D721Med (cell line): ENCODE results near the gene PALM2AKAP2.
"Not testable (repeated sequence)": the region's sequence is repeated elsewhere in the genome, so short reads cannot be mapped to it uniquely, and the experiment has no call there.

ENCODE experiments used
- DNase-seq: peaks from one replicate; pipeline ENCODE4 v3.0.0; 2011; ENCODE audit warnings: low spot score; ENCODE audit not compliant: insufficient read length
- FAIRE-seq: peaks from 2 replicates; lab custom pipeline; 2011; peaks lifted over from hg19 to GRCh38; lab: Jason Lieb, UNC
- CTCF ChIP-seq: IDR thresholded peaks from 2 replicates; pipeline ENCODE4 v1.5.1; 2012; ENCODE audit warnings: mild to moderate bottlenecking, control low read depth; ENCODE audit not compliant: insufficient read depth; ENCODE audit errors: missing control alignments

The PALM2AKAP2 gene

GRCh38 chr9:109817846-109818472, 38.0 kb downstream of the PALM2AKAP2 start:
- peak; percentile 87 for TF ChIP-seq CTCF
- FAIRE-seq: no peak
- no peak for DNase-seq

- no peak for TF ChIP-seq CTCF
- DNase-seq (no peak), FAIRE-seq (no peak)
These were observed 41.7 kb downstream of the PALM2AKAP2 start for GRCh38 chr9:109821711-109822110.

GRCh38 chr9:109825383-109825782, 45.4 kb downstream of the PALM2AKAP2 start:
- not testable (repeated sequence) for DNase-seq, FAIRE-seq

- no peak for TF ChIP-seq CTCF
- no peak for FAIRE-seq
- DNase-seq: no peak
These were observed 46.6 kb downstream of the PALM2AKAP2 start for GRCh38 chr9:109826559-109826958.

- no peak for FAIRE-seq
These were observed 48.3 kb downstream of the PALM2AKAP2 start for GRCh38 chr9:109828254-109828653.

More at GRCh38 chr9:109828254-109828653, 48.3 kb downstream of the PALM2AKAP2 start:
- DNase-seq: no peak
- no peak for TF ChIP-seq CTCF
